HG02852 (cell line): ENCODE results near the gene PTCH1.

Source experiments
- ATAC-seq: cut with Tn5 transposase; IDR thresholded peaks from one replicate; pipeline ENCODE4 v1.9.1; 2021; ENCODE audit warnings: mild to moderate bottlenecking, moderate library complexity; ENCODE audit not compliant: unreplicated experiment

PTCH1 gene

GRCh38 chr9:95499046-95499676 is 17.6 kb downstream of the PTCH1 start:
- ATAC-seq: no peak

DNA sequence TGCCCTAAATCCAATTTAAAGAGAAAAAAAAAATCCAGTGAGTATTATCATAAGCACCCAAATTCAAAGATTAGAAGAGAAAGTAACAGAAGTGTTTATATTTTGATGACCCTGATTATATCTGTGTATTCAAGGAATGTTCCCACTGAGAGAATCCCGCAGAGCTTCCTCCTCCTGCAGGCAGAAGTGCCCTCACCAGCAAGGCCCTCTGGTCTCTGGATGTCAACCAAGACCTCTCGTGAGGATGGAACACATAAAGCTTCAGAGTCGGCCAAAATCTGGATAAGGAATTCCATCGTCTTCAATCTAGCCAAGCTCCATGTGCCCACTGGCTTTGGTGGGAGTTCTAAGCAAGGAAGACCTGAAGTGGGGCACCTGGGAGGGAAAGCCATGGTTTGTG is 18.1 kb downstream of the PTCH1 start:
- no peak for ATAC-seq

- ATAC-seq: no peak
Measured at GRCh38 chr9:95497772-95498171, 19.0 kb downstream of the PTCH1 start.

GRCh38 chr9:95496687-95497086 is 20.1 kb downstream of the PTCH1 start:
- ATAC-seq: no peak

DNA sequence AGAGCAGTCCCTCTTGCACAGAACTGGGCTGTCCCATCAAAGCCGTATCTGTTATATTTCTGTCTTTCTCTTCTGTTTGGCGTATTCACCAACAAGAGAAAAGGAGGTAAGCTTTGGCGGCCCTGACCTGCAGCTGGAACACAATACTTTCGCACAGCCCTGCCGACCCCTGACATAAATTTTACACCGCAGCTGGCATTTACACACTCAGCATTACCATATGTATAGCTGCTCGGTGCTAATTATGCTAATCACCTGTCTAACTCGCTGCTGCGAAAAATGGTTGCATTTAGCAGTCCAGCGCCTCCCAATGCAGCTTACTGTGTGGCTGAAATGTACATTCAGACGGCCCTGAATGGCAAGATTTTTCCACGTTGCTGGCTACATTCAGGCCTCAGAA is 20.8 kb downstream of the PTCH1 start:
- ATAC-seq: no peak

- ATAC-seq: no peak
Measured at GRCh38 chr9:95495529-95495928, 21.2 kb downstream of the PTCH1 start.

- ATAC-seq: peak; percentile 91
Measured at GRCh38 chr9:95494416-95495371, 22.1 kb downstream of the PTCH1 start.

DNA sequence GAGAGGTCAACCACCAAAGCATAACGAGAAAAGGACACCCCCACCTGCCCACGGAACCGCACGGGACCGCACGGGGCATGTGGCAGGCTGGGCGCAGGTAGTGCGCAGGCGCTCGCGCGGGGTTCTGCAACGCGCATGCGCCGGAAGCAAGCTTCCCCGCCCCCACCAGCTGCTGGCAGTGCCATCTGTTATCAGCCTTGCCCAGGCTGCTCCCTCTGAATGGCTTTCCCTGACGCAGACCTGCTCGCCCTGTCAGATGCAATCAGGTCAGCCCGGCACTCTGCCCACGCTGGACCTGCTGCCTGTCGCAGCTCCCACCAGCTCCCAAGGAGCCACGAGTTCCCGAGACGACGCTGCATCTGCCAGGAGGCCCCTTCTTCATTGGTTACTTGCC is 22.8 kb downstream of the PTCH1 start:
- ATAC-seq: no peak

DNA sequence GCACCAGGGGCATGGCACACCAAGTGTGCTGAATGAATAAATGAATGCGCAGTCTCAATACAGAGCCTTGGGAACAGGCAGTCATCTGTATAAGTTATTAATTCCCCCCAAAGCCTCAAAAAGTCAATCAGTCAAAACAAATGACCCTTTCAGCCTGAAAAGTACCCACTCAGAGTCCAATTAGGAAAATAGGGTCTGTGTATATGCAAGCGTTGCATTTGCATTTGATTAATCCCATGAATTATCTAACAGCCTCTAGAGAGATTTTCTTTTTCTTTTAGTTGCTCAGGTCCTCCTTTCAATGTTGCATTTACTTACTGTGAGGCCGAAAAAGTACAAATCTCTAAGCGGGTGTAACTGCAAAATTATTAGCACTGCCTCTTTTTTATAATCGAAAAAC is 23.4 kb downstream of the PTCH1 start:
- no peak for ATAC-seq

- no peak for ATAC-seq
Measured at GRCh38 chr9:95491543-95492320, 25.0 kb downstream of the PTCH1 start.

GRCh38 chr9:95488954-95489353 is 27.8 kb downstream of the PTCH1 start:
- ATAC-seq: no peak

DNA sequence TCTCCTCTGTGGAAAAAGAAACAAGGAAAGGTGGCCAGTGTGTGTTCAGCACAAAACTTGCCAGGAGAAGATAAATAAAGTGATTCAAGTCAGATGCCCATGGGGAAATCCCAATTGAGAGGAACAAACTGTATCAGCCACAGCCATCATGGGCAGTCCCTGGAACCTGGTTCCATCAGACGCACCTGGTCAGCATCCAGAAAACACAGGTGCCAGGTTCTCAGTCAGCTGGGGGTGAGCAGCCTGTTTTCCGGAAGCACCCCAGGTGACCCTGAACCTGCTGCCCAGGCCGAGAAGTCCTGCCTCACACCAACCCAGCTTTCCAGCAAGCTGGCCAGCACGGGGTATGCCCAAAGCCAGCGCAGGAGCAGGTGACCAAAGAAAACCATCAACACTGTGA is 30.5 kb downstream of the PTCH1 start:
- ATAC-seq: no peak

GRCh38 chr9:95484225-95484624 is 32.5 kb downstream of the PTCH1 start:
- ATAC-seq: no peak

GRCh38 chr9:95483431-95483830 is 33.3 kb downstream of the PTCH1 start:
- ATAC-seq: no peak

GRCh38 chr9:95482621-95483020 is 34.1 kb downstream of the PTCH1 start:
- no peak for ATAC-seq

- ATAC-seq: no peak
Measured at GRCh38 chr9:95481000-95481399, 35.8 kb downstream of the PTCH1 start.

- ATAC-seq: no peak
Measured at GRCh38 chr9:95480346-95480745, 36.4 kb downstream of the PTCH1 start.

DNA sequence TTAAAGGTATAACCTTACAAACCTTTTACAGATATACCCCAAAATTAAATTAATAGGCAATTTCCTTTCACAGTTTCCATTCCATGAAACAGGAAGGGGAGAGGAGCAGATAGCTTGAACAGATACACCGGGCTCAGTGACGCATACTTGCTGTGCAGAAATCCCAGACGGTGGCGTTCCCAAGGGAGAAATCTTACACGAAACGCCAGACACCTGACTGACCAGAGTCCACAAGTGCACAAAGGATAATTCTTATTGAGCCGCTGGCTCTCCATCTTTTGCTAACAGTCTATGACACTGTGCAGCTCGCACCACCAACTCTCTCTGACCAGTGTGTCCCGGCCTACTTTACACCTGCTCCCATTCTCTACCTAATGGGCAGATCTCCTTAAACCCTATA is 37.4 kb downstream of the PTCH1 start:
- no peak for ATAC-seq

DNA sequence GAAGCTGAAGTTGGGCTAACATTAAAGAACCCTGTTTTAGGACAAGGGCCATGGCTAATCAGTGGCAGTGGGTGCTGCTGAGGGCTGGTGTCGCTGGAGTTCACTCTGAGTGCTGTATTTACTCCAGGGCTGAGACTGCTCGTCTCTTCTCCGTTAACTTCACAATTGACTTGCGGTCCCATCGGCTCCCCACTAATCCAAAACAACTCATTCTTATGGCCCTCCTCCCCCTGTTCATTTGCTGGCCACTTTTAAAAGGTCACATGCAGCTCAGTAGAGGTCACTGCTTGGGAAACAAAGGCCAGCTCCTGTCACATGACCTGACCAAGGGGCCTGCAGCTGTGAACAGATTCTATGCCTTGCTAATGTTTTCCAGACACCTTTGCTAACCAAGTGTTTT is 38.4 kb downstream of the PTCH1 start:
- ATAC-seq: no peak

- ATAC-seq: no peak
Measured at GRCh38 chr9:95477885-95478284, 38.9 kb downstream of the PTCH1 start.

GRCh38 chr9:95477441-95477840 is 39.3 kb downstream of the PTCH1 start:
- ATAC-seq: no peak

DNA sequence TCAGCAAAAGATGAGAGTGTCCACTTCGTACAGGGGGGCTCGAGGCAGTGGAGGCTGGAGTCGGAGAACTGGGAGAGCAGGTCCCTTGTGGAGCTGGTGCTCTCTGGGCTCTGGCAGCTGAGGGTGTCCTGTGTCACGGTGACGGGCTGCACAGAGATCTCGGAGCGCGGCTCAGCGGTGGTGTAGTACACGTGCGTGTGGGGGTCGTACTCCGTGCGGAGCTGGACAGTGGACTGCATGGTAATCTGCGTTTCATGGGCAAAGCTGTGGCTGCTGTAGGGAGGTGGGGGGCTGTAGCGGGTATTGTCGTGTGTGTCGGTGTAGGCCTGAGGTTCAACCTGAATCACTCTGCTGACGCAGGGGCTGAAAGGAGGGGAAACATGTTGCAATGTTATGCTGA is 48.0 kb downstream of the PTCH1 start:
- ATAC-seq: no peak
